Measurements from ENCODE around the gene SLC22A5.

DNA sequence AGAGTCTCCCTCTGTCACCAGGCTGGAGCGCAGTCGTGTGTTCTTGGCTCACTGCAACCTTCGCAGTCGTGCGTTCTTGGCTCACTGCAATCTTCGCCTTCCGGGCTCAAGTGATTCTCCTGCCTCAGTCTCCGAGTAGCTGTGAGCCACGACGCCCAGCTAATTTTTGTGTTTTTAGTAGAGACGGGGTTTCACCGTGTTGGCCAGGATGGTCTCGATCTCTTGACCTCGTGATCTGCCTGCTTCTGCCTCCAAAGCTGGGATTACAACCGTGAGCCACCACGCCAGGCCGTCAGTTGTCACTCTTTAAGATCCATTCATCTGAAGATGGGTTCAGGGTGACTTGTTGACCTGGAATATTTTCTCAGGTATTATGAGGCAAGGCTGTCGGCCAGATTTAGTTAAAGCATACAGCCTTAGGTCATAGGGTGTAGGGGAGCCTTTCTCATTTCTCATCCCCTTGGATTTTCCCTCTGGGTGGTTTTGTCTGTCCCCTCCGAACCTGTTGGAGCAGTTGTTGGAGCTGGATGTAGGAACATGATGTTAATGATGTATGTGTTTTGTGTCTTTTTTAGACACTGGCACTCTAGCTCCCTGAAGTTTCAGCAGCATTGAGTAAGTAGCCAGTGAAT is 1.6 kb downstream of the SLC22A5 start:
- TF ChIP-seq JUN (IDR thresholded peaks at IDR 0.05; ENCODE audit: low read depth, low read length) (no peak), SAP30 (IDR thresholded peaks at IDR 0.05; ENCODE audit: insufficient read depth, insufficient replicate concordance, low read length) (no peak), POLR2A (IDR thresholded peaks at IDR 0.05; ENCODE audit: control extremely low read depth in 1 of 2, low read depth in 2 of 2, low read length in 2 of 2) (no peak), CEBPB (IDR thresholded peaks at IDR 0.05; ENCODE audit: low read depth, low read length) (no peak), POLR2AphosphoS5 (IDR thresholded peaks at IDR 0.05; ENCODE audit: low read depth, low read length) (no peak), GTF2F1 (IDR thresholded peaks at IDR 0.05; ENCODE audit: borderline replicate concordance, low read depth, low read length) (no peak), EP300 (IDR thresholded peaks at IDR 0.05; ENCODE audit: borderline replicate concordance in 1 of 2, low read depth in 2 of 2, low read length in 2 of 2) (no peak), EGR1 (IDR thresholded peaks at IDR 0.05; ENCODE audit: borderline replicate concordance, low read depth, low read length) (no peak), RAD21 (IDR thresholded peaks at IDR 0.05 in 1 of 2, conservative IDR thresholded peaks at IDR 0.05 in 1 of 2; ENCODE audit: low read depth in 2 of 2, low read length in 2 of 2) (no peak)
- TF ChIP-seq, protein P1, sequence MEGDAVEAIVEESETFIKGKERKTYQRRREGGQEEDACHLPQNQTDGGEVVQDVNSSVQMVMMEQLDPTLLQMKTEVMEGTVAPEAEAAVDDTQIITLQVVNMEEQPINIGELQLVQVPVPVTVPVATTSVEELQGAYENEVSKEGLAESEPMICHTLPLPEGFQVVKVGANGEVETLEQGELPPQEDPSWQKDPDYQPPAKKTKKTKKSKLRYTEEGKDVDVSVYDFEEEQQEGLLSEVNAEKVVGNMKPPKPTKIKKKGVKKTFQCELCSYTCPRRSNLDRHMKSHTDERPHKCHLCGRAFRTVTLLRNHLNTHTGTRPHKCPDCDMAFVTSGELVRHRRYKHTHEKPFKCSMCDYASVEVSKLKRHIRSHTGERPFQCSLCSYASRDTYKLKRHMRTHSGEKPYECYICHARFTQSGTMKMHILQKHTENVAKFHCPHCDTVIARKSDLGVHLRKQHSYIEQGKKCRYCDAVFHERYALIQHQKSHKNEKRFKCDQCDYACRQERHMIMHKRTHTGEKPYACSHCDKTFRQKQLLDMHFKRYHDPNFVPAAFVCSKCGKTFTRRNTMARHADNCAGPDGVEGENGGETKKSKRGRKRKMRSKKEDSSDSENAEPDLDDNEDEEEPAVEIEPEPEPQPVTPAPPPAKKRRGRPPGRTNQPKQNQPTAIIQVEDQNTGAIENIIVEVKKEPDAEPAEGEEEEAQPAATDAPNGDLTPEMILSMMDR (IDR thresholded peaks at IDR 0.05; ENCODE audit: control extremely low read depth in 1 of 3, insufficient read depth in 1 of 3, low read depth in 1 of 3, low read length in 3 of 3): no peak
- TF ChIP-seq, protein P2, sequence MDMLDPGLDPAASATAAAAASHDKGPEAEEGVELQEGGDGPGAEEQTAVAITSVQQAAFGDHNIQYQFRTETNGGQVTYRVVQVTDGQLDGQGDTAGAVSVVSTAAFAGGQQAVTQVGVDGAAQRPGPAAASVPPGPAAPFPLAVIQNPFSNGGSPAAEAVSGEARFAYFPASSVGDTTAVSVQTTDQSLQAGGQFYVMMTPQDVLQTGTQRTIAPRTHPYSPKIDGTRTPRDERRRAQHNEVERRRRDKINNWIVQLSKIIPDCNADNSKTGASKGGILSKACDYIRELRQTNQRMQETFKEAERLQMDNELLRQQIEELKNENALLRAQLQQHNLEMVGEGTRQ (IDR thresholded peaks at IDR 0.05; ENCODE audit: low read length): no peak

Measured in H1 (cell line).